A549 treated with RU486 at 1 μM for 4 hours (cell line): ENCODE data around the gene TMCO2. TPM values are rescaled to one million over a fixed set of nuclear protein-coding genes. Genes with fewer than 3 reads are reported as not detected.

Experiments used
- total RNA-seq: library from RNA; stranded (reverse); fragments of 200-300 nt; extraction: Qiagen RNA extraction; gene quantifications from 5 replicates; pipeline ENCODE4 v1.2.3, GENCODE V29; 2022; ENCODE audit warnings: low read depth

Gene TMCO2
- total RNA-seq: not detected in 5 replicates

DNA sequence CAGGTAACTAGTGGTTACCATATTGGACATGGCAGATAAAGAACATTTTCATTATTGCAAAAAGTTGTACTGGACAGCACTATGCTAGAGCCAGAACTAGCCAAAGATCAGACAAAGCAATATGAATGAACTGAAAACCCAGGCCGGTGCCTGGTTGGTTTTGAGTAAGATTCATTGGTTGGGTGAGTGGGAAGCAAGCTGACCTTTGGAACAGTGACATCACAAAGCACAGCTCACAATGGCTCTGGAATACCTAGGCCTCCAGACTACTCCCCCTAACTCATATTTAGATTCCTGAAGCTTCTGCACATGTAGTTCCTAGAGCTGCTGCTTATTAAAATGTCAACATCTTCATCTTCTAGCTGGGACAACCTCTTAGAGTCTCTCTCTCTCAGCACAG is at the start of gene TMCO2:
TSS of gene TMCO2 (plus strand) at position 283 of the 400 bp plus-strand sequence. CDS start at position 340, 57 bp downstream.

DNA sequence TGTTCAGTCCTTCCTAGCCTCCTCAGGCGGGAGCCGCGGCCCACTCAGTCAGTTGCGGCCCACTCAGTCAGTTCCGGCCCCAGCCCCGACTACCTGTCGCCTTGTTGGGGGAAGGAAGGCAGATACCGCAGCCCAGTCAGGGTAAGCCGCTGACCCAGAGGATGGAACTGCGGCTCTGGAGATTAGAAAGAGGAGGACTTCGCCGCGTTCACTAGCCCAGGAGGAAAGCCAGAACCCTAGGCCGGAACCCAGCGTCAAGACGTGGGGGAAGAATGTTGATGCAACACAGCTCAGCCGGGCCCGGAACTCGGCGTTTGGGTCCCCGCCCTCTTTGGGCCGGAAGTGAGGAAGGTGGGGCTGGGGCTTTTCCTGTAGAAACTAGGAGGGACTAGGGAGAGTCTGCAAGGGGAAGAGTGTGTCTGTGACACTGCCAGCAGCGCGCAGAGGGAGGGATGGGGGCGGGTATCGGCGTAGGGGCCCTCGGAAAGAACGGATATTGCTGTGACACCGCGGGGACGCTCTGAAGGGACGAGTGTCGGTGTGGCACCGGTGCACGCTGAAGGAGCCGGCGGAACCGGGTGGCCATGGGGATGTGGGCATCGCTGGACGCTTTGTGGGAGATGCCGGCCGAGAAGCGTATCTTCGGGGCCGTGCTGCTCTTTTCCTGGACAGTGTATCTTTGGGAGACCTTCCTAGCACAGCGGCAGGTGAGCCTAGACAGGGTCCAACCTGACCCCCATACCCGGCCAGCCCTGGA is 10.1 kb downstream of the TMCO2 start, which contains the start of gene ZMPSTE24:
TSS of gene ZMPSTE24 (plus strand) at position 549 of the 757 bp plus-strand sequence. CDS start at position 585, 36 bp downstream.

Other genes starting within 250 kb of the TMCO2 start
- 216 to 273 TPM (median 223 TPM) in 5 replicates for gene CAP1, start 207.2 kb upstream of the TMCO2 start, total RNA-seq
- gene PPT1, start 150.7 kb upstream of the TMCO2 start, total RNA-seq: 61.6 to 76.6 TPM (median 66.8 TPM) in 5 replicates
- 3.2 to 6.3 TPM (median 5.7 TPM) in 5 replicates for gene RLF, start 86.5 kb upstream of the TMCO2 start, total RNA-seq
- 15.1 to 42.9 TPM (median 41.1 TPM) in 5 replicates for gene ZMPSTE24, start 10.3 kb downstream of the TMCO2 start, total RNA-seq
- gene COL9A2, start 69.3 kb downstream of the TMCO2 start, total RNA-seq: 0.23 to 0.28 TPM (median 0.25 TPM) in 5 replicates
- 9.7 to 11.2 TPM (median 10.0 TPM) in 5 replicates for gene SMAP2, start 125.8 kb downstream of the TMCO2 start, total RNA-seq
- gene ZFP69B, start 202.5 kb downstream of the TMCO2 start, total RNA-seq: 0.76 to 2.6 TPM (median 1.9 TPM) in 5 replicates
- not detected in 5 replicates for gene ZFP69, start 229.4 kb downstream of the TMCO2 start, total RNA-seq